Measurements from ENCODE around the gene EHMT1.

- TF ChIP-seq CTCF (IDR thresholded peaks at IDR 0.05; ENCODE audit: insufficient read depth, low read length) = no peak
- no peak for TF ChIP-seq REST (IDR thresholded peaks at IDR 0.05; ENCODE audit: insufficient replicate concordance, low read depth)
Measured at GRCh38 chr9:137682428-137683105, 63.8 kb downstream of the EHMT1 start.
